Measurements from ENCODE around the gene LUC7L2.

GRCh38 chr7:139358541-139359365 is 941 bp upstream of the LUC7L2 start:
- TF ChIP-seq CTCF (IDR thresholded peaks at IDR 0.05; ENCODE audit: low read depth, low read length) (no peak), MYC (IDR thresholded peaks at IDR 0.05; ENCODE audit: low read depth, low read length) (no peak), MAX (IDR thresholded peaks at IDR 0.05; ENCODE audit: low read depth, low read length) (no peak)
